Endothelial cell (in vitro differentiated cells): ENCODE measurements around the gene SMAD6. TPM values are rescaled to one million over a fixed set of nuclear protein-coding genes. Genes with fewer than 3 reads are reported as not detected.

Experiments
- DNase-seq: peaks from one replicate; pipeline ENCODE4 v3.0.0; 2021; ENCODE audit warnings: low spot score
- H3K27ac Mint-ChIP-seq: one replicate; pipeline ENCODE4 v1.8.0; 2021; ENCODE audit warnings: mixed read lengths, inconsistent platforms; ENCODE audit not compliant: unreplicated experiment
- H3K27me3 Mint-ChIP-seq: one replicate; pipeline ENCODE4 v1.8.0; 2021; ENCODE audit warnings: mild to moderate bottlenecking, moderate library complexity, mixed read lengths, inconsistent platforms; ENCODE audit not compliant: unreplicated experiment
- H3K36me3 Mint-ChIP-seq: one replicate; pipeline ENCODE4 v1.8.0; 2021; ENCODE audit warnings: mild to moderate bottlenecking, low read depth, mixed read lengths, inconsistent platforms; ENCODE audit not compliant: unreplicated experiment
- H3K4me1 Mint-ChIP-seq: one replicate; pipeline ENCODE4 v1.8.0; 2021; ENCODE audit warnings: mild to moderate bottlenecking, mixed read lengths, inconsistent platforms; ENCODE audit not compliant: unreplicated experiment
- H3K4me3 Mint-ChIP-seq: one replicate; pipeline ENCODE4 v1.8.0; 2021; ENCODE audit warnings: mild to moderate bottlenecking, mixed read lengths, inconsistent platforms; ENCODE audit not compliant: unreplicated experiment
- H3K9me3 Mint-ChIP-seq: one replicate; pipeline ENCODE4 v1.8.0; 2021; ENCODE audit warnings: mixed read lengths, inconsistent platforms; ENCODE audit not compliant: unreplicated experiment
- total RNA-seq: library from RNA; stranded (reverse); fragmentation: NEBNext Ultra II Directional; extraction: Animal tissue kit (Norgen Biotek cat#: 25700); gene quantifications from one replicate; pipeline ENCODE4 v1.2.1, GENCODE V29; 2021; ENCODE audit not compliant: unreplicated experiment
- TF ChIP-seq, protein P1 (sequence below): fragments of 200-600 bp; sonication (generic); IDR thresholded peaks from one replicate; pipeline ENCODE4 v1.5.0; 2021; ENCODE audit warnings: antibody characterized with exemption; ENCODE audit not compliant: unreplicated experiment

The SMAD6 gene
- total RNA-seq, 1 donor from 2014 or later, result 21.3 TPM

DNA sequence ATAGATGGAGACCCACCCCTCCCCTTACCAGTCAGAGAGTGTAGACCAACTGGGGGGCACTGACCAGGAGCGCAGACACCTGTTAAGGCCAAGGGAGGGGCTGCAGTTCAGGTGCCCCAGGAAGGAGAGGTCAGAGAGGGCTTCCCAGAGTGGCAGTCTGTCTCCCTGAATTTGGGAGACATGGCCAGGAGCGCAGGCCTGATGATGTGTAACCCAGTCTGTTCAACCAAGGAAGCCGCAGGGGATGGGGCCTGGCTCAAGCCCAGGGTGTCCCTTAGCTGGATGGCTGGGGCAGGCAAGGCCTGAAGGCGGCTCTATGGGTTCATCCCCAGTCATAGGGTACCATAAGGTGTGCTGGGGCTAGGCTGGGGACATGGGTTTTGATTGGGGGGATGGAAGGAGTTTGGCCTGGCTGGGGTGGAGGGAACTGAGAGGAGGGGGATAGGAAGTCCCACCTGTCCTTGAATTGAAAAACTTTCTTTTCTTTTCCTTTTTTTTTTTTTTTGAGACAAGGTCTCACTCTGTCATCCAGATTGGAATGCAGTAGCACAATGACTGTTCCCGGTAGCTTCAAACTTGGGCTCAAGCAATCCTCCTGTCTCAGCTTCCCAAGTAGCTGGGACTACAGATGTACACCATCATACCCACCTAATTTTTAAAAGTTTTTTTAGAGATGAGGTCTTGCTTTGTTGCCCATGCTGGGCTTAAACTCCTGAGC lies 75.7 kb downstream of the SMAD6 start:
- Mint-ChIP-seq H3K27ac (no peak overlapping the region), H3K36me3 (peaks cover 4% of the 10 kb centered on the region), H3K27me3 (peaks cover 9% of the 10 kb centered on the region), H3K4me3 (no peak overlapping the region), H3K4me1 (peaks cover 15% of the 10 kb centered on the region), H3K9me3 (no peaks in the 10 kb centered on the region)
- no peak for DNase-seq
- TF ChIP-seq, protein P1, sequence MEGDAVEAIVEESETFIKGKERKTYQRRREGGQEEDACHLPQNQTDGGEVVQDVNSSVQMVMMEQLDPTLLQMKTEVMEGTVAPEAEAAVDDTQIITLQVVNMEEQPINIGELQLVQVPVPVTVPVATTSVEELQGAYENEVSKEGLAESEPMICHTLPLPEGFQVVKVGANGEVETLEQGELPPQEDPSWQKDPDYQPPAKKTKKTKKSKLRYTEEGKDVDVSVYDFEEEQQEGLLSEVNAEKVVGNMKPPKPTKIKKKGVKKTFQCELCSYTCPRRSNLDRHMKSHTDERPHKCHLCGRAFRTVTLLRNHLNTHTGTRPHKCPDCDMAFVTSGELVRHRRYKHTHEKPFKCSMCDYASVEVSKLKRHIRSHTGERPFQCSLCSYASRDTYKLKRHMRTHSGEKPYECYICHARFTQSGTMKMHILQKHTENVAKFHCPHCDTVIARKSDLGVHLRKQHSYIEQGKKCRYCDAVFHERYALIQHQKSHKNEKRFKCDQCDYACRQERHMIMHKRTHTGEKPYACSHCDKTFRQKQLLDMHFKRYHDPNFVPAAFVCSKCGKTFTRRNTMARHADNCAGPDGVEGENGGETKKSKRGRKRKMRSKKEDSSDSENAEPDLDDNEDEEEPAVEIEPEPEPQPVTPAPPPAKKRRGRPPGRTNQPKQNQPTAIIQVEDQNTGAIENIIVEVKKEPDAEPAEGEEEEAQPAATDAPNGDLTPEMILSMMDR, result no peak

DNA sequence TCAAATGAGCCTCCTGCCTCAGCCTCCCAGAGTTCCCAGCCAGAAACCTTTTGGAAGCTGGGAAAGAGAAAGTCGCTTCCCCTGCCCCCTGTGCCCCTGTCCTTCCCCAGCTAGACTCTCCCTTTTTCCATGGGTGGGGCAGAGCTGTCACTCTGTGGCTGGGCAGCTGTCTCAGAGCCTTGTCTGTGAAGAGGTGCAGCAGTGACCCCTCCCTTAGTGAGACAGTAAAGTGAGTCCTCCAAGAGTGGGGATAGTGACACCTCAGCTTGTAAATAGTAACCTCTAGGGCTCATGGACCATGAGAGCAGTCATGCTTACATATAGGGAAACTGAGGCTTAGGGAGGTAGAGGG lies 76.3 kb downstream of the SMAD6 start:
- Mint-ChIP-seq H3K36me3 (peaks cover 4% of the 10 kb centered on the region), H3K27me3 (peaks cover 9% of the 10 kb centered on the region), H3K4me3 (no peak overlapping the region), H3K27ac (no peak overlapping the region), H3K4me1 (peaks cover 10% of the 10 kb centered on the region), H3K9me3 (no peaks in the 10 kb centered on the region)
- TF ChIP-seq, protein P1, result no peak
- no peak for DNase-seq

DNA sequence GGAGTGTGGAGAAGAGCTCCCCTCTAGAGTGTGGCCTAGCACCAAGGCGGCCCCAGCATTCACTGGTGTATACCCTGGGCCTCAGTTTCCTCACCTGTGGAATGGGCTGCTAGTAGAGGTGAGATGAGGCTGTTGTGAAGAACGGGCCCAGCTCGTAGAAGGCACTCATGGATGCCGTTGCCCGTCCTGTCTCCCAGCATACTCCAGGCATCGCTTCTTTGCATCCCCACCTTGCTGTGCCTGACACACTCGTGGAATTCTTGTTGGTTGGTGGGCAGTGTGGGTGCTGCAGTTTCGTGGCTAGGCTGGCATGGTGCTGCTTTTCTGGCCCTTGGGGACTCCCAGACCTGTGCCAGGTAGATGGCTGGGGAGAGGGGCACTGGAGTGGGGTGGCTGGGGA lies 76.7 kb downstream of the SMAD6 start:
- H3K27me3 Mint-ChIP-seq, result peaks cover 9% of the 10 kb centered on the region
- H3K4me3 Mint-ChIP-seq, result no peak overlapping the region
- TF ChIP-seq, protein P1, result no peak
- peaks cover 5% of the 10 kb centered on the region for H3K4me1 Mint-ChIP-seq
- H3K9me3 Mint-ChIP-seq, result no peaks in the 10 kb centered on the region
- no peak for DNase-seq
- H3K27ac Mint-ChIP-seq, result no peak overlapping the region
- H3K36me3 Mint-ChIP-seq, result peaks cover 4% of the 10 kb centered on the region

- Mint-ChIP-seq H3K9me3 (no peaks in the 10 kb centered on the region), H3K4me3 (no peak overlapping the region), H3K27me3 (peaks cover 9% of the 10 kb centered on the region), H3K4me1 (no peaks in the 10 kb centered on the region), H3K36me3 (peaks cover 4% of the 10 kb centered on the region), H3K27ac (no peak overlapping the region)
- no peak for DNase-seq
- TF ChIP-seq, protein P1, result no peak
These were observed 77.4 kb downstream of the SMAD6 start for GRCh38 chr15:66779331-66780009.
